Measurements from ENCODE around the gene PLB1.

Gene PLB1

GRCh38 chr2:28506112-28506910 is 10.5 kb downstream of the PLB1 start:
- no peak for DNase-seq

GRCh38 chr2:28507796-28508764 is 12.2 kb downstream of the PLB1 start:
- peak; percentile 78 for DNase-seq

GRCh38 chr2:28509361-28509760 is 13.5 kb downstream of the PLB1 start:
- DNase-seq = no peak

- no peak for DNase-seq
Observed at GRCh38 chr2:28510184-28510583, 14.3 kb downstream of the PLB1 start.

- no peak for DNase-seq
Observed at GRCh38 chr2:28511871-28512606, 16.2 kb downstream of the PLB1 start.

- no peak for DNase-seq
Observed at GRCh38 chr2:28512607-28512965, 16.7 kb downstream of the PLB1 start.

- no peak for DNase-seq
Observed at GRCh38 chr2:28513097-28513496, 17.2 kb downstream of the PLB1 start.

- no peak for DNase-seq
Observed at GRCh38 chr2:28515176-28515751, 19.4 kb downstream of the PLB1 start.

GRCh38 chr2:28516430-28516829 is 20.6 kb downstream of the PLB1 start:
- DNase-seq = no peak

- no peak for DNase-seq
Observed at GRCh38 chr2:28516950-28517349, 21.1 kb downstream of the PLB1 start.

- no peak for DNase-seq
Observed at GRCh38 chr2:28521663-28522062, 25.8 kb downstream of the PLB1 start.

GRCh38 chr2:28522481-28522880 is 26.6 kb downstream of the PLB1 start:
- DNase-seq = no peak

- no peak for DNase-seq
Observed at GRCh38 chr2:28523902-28524301, 28.0 kb downstream of the PLB1 start.

- no peak for DNase-seq
Observed at GRCh38 chr2:28525481-28525880, 29.6 kb downstream of the PLB1 start.

- DNase-seq = no peak
Observed at GRCh38 chr2:28526527-28527132, 30.8 kb downstream of the PLB1 start.

- DNase-seq = no peak
Observed at GRCh38 chr2:28527196-28527595, 31.3 kb downstream of the PLB1 start.

- DNase-seq = no peak
Observed at GRCh38 chr2:28528206-28528605, 32.3 kb downstream of the PLB1 start.

GRCh38 chr2:28530782-28531181 is 34.9 kb downstream of the PLB1 start:
- DNase-seq = no peak

- DNase-seq = no peak
Observed at GRCh38 chr2:28532399-28532798, 36.5 kb downstream of the PLB1 start.

GRCh38 chr2:28533044-28533680 is 37.3 kb downstream of the PLB1 start:
- no peak for DNase-seq

GRCh38 chr2:28534817-28535216 is 39.0 kb downstream of the PLB1 start:
- DNase-seq = no peak

- DNase-seq = no peak
Observed at GRCh38 chr2:28538134-28538533, 42.3 kb downstream of the PLB1 start.
